ENCODE data around the gene UROD.
"Not testable (repeated sequence)": the region's sequence is repeated elsewhere in the genome, so short reads cannot be mapped to it uniquely, and the experiment has no call there.

Gene UROD

DNA sequence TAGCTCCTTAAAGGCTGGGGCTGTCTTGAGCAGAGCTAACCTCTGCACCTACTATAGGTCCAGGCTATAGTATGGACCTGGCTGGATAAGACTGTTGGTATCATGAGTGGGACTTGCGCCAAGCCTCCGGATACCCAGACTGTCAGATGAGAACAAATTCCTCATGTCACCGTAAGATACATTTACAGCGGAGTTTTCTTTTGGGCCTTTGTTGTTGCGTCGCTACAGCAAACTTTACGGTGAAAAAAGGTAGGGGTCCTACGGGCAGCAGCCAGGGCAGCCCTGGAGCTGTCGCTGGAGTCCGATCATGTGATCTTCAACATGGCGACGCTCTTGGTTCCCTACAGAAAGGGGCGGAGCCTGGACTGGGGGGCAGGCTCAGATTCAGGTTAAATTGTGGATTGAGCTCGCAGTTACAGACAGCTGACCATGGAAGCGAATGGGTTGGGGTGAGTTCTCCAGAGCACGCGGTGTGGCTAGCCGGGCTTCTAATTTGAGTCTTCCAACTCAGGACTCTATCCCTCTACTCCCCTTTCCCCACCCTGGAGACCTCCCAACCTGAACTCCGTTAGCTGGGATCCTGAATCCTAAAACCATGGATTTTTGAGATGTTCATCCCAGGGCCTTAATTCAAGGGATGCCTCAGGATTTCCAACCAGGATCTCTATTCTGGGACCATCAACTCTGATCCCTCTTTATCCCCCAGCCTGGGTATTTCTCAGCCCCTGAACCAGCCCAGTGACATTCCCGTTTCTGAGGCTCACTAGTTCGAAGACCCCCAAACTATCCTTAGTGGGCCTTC, at the start of gene UROD:
Gene UROD (plus strand): TSS at position 418 of the 802 bp plus-strand sequence. CDS start 12 bp downstream, at position 430.
- DNase-seq = peak; percentile 91

DNA sequence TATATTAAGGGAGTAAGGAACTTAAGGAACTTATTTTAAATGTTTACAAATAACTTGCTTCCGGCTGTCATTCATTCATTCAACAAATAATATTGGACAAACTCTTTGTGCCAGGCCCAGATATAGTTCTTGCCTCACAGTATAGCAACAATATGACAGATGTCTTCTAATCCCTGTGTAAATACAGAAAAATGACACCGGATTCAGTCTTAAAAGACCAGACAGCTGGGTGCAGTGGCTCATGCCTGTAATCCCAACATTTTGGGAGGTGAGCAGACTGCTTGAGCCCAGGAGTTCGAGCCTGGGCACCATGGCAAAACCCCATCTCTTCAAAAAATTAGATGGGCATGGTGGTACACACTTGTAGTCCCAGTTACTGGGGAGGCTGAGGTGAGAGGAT, 49.3 kb upstream of the UROD start:
- no peak for DNase-seq

DNA sequence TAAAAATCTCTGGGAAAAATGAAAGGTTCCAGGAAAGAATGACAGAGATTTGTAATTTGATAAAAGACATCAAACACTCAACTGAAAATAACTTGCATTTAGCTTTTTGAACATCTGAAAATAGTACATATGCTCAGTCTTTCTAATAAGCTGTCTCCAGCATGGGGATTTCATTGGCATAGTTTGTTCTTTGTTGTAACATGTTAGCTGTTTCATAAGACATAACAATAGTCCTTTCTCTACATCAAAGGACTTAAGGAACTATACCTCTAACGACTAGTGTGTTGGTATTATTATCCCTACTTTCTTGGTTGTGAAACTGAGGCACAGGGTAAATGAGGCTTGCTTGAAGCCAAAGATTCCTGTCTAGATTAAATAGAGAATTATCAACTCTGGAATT, 47.7 kb upstream of the UROD start:
- DNase-seq = no peak

DNA sequence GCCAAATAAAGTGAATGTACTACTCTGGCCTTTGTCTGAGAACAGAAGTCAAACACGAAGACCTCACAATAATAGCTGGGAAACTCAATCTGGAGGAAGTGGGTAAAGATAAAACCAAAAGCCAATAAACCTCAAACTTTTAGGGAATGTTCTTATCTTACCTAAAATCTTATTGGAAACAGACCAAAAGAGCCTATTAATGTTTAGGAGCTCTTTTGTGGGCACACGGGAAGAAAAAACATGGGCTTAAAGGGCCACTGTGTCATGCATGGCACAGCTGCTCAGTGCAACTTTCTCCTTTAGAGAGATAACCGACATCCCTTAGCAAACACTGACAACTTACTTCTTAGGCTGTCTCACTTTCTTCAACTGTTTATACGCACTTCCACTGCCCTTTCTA, 41.7 kb upstream of the UROD start:
- no peak for DNase-seq

DNA sequence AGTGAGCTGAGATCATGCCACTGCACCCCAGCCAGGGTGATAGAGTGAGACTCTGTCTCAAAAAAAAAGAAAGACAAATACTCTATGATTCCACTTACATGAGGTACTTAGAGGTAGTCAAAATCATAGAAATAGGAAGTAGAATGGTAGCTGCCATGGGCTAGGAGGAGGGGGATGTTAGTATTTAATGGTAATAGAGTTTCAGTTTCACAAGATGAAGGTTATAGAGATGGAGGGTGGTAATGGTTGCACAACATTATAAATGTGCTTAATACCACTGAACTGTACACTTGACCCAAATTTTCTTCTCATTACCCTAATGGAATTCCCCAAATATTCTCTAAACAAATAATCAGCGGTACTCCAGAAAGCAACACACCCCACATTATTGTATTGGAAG, 38.4 kb upstream of the UROD start:
- no peak for DNase-seq

DNA sequence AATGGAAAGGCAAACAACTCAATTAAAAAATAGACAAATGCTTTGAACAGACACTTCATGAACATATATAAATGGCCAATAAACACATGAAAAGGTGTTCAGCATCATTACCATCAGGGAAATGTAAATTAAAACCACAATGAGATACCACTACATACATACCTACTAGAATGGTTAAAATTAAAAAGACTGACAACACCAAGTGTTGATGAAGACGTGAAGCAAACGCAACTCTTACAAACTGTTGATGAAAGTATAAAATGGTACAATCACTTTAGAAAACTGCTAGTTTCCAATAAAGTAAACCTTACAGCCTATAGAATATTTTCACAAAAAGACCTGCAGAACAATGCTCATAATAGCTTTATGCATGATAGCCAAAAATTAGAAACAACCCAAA, 35.8 kb upstream of the UROD start:
- DNase-seq = no peak

DNA sequence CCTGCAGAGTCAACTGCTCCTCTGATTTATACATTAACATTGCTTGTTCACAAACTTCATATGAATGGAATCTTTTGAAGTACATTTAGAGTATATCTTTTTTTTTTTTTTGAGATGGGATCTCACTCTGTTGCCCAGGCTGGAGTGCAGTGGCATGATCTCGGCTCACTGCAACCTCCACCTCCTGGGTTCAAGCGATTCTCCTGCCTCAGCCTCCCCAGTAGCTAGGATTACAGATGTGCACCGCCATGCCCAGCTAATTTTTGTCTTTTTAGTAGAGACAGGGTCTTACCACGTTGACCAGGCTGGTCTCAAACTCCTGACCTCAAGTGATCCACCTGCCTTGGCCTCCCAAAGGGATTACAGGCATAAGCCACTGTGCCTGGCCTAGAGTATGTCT, 34.7 kb upstream of the UROD start:
- not testable (repeated sequence) for DNase-seq

DNA sequence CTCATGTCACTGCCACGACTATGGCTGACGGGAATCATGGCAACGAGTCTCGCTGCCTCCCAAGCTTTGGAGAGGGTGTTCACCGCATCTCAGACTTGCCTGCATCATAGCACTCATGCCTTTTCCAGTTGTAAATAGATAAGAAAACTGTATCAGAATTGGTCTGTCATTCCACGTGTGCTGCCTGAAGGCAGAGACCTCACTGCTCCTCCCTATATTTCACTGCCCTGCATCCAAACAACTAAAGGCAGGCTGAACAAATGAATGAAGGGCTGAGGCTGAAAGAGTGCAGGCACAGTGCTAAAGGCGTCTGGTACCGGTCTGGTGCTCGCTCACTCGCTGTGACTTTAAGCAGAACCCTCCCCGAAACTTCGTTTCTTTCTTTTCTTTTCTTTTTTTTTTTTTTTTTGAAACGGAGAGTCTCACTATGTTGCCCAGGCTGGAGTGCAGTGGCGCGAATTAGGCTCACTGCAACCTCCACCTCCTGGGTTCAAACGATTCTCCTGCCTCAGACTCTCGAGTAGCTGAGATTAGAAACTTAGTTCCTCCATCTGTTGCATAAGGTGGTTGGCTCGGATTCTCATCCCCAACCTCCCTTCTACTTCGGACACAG, 26.2 kb upstream of the UROD start:
- no peak for DNase-seq

DNA sequence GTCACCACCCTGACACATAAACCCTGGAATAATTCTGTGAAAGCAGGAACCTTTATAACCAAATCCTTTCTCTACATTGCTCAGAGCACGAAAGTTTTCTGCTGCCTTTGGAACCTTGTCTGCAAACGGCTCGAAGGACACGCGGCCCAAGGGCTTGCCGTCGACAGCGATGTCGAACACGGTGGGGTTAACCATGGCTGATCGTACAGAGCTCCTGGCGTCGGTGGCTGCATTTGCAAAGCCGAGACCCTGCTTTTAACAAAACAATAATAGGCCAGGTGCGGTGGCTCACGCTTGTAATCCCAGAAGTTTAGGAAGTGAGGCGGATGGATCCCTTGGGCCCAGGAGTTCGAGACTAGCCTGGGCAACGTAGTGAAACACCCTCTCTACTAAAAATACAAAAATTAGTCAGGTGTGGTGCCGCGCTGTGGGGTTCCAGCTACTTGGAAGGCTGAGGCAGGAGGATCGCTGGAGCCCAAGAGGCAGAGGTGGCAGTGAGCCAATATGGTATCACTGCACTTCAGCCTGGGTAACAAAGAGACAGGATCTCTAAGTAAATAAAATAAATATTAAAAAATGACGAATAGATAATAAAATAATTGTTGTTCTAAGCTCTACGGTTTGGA, 23.4 kb upstream of the UROD start:
- no peak for DNase-seq

DNA sequence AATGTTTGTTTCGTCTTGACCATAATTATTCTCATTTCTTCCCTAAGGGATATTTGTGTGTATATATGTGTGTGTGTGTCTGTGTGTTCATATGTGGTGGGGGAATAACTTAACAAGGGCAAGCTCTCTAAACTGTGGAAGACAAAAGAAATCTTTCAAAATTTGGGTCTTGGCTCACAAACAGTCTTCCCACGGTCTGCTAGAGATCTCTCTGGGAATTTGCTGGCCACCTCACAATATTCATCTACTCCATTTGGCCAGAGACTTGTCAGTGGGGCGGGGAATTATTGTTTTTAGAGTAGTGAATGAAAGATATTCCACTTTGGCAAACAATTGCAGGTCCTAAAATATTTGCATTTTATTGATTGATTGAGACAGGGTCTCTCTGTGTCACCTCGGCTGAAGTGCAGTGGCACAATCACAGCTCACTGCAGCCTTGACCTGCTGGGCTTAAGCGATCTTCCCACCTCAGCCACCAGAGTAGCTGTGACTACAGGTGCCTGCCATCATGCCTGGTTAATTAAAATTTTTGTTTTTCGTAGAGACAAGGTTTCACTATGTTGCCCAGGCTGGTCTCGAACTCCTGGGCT, 17.6 kb upstream of the UROD start:
- no peak for DNase-seq

DNA sequence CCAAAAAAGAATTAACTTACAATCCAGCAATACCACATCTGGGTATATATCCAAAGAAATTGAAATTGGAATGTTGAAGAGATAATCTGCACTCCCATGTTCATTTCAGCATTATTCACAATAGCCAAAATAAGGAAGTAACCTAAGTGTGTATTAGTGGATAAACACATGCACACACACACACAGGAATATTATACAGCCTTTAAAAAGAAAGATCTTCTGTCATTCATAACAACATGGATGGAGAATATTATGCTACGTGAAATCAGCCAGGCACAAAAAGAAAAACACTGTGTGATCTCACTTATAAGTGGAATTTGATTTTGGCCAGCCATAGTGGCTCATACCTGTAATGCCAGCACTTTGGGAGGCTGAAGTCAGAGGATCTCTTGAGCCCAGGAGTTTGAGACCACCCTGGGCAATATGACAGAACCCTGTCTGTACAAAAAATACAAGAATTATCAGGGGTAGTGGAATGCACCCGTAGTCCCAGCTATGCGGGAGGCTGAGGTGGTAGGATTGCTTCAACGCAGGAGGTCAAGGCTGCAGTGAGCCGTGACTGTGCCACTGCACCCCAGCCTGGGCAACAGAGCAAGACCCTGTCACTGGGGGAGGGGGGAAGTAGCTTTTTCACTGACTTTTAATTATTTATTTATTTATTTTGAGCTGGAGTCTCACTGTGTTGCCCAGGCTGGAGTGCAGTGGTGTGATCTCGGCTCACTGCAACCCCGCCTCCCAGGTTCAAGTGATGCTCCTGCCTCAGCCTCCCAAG, 16.4 kb upstream of the UROD start:
- DNase-seq = no peak

DNA sequence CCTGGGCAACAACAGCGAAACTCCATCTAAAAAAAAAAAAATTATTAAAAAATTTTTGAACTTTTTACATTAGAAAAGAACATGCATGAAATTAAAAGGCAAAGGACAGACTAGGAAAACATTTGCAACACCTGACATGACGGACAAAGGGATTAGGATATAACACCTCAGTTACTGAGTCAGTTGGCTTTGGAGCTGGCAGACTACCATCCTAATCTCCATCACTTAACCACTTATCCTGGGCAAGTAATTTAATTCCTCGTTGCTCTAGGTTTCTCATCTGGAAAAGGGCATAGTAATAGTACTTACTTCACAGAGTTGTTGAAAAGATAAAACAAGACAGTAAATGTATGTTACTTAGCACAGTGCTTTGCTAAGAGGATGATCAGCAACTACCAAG, 12.8 kb upstream of the UROD start:
- no peak for DNase-seq

DNA sequence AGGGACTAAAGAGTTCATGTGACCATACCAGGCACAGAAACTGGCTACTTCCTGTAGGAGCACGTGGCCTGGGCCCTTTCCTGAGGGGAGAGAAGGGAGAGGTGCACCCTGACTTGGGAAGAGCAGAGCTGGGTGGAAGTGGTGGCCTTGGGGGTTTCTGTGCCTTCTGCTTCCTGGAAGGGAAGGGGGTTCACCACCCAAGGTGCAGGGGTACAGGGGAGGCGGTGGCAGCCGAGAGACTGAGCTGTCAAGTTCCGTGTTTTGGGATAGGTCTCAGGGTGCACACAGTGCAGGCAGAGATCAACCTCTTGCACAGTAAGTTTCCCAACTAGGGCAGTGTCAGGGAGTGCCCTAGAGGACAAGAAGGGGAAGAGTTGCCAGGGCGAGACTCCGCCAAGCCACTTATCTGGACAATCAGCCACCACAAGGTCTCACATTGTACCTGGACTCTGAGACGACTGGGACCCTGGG, 11.0 kb upstream of the UROD start:
- DNase-seq = no peak

DNA sequence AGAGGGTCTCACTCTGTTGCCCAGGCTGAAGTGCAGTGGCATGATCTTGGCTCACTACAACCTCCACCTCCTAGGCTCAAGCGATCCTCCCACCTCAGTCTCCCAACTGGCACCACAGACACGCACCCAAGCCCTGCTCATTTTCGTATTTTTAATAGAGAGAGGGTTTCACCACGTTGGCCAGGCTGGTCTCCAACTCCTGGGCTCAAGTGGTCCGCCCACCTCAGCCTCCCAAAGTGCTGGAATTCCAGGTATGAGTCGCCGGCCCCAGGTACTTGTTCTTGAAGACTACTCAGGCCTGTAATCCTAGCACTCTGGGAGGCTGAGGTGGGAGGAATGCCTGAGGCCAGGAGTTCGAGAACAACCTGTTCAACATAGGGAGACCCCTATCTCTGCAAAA, 10.5 kb upstream of the UROD start:
- DNase-seq = not testable (repeated sequence)

DNA sequence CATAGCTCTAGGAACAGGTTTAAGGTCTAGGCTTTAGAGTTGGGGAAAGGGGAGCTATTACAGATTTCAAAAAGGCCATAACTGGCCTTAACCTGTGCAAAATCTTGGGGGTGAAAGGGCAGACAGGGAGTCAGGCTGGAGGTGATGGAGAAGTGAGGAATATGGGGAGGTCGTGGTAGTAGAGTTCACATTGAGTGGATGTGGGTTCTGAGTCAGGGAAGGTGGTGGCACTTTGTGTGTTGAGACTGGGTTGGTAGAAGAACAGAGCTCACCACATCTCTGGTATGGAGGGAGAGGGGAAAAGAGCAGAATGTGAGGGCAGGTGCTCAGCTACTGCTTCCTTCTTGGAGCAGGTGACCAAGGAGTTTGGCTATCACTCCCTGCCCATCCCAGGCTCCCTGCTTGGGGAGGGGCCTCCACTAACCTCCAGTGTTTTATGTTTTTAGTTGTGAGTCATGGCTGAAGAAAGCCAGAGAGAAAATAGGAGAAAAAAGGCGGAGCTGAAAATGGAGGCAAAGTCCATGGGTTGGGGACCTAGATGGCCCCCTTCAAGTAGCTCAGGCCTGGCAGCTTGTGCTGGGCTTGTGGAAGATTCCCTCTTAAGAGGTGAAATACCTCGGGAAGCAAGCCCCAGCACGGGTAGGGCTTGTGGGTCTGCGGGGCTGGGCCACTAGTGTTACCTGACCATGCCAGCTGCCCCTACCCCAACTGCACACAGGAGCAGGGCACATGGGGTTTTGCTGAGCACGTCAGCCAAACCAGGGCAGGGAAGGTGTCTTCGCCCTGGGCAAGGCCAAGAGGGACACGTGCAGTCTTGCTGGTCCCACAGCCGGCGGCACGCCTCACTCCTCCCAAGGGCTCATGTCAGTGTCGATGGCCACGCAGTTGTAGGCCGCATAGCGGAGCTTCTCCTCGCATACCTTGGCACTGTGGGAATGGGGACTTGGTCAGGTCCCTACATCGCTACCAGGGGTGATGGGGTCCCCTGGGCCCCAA, 9.1 kb upstream of the UROD start:
- DNase-seq = no peak

DNA sequence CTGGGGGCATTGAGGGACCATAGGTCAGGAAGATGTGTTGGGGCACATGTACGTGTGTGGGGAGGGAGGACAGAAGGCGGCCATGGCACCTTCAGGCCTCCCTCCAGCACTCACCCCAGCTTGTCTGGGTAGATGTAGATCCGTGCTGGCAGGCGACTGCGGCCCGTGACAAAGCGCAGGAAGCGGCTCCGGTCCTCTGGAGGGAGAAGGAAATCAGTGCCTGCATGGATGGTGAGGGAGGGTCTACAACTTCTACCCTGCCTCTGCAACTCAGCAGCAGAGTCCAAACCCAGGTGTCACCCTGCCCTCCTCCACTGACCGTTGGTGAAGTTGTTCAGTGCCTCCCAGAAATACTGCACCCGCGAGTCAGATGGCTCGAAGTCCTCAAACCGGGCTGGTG, 8.3 kb upstream of the UROD start:
- DNase-seq = no peak

DNA sequence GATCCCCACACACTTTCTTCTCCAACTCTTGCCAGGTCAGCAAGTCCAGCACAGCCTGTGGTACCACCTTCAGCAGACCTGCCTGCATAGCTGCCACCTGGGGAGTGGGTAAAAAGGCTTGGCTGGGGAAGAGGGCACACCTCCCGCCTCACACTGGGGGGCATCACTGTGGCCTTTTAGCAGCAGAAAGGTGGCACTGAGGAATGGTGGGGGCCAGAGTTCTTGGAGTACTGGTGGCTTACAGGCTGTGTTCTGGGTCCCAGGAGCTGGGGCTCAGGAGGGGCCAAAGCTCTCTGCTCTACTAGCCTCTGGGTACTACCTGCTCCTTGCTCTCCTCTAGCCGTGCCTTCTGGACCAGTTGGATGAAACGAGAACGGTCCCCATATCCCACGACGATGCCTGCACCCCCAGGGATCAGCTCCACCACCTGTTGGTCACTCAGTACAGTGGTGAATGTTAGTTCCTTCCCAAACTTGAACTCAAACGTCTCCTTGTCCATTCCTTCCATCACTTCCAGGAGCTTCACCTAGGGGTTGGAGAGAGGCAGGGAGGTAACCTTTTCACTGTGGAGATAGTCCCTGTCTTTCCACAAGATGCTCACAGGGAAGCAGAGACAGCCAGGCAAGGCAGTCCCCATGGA, 7.7 kb upstream of the UROD start:
- DNase-seq = no peak

DNA sequence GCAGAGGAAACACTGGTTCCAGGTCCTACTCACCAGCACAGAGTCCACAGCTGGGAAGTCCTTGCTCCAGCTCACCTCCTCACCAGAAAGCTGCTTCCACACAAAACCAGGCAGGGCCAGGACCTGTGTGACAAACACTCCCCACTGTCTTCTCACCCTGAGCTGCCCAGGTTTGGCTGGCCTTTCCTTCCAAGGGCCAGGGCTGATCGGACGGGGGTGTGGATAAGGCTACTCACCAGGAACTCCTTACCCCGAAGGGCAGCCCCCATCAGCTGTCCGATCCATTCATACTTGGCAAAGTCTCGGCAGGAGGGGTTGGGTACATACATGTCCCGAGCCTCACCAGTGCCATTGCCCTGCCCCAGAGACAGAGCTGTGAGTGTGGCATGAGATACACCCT, 6.3 kb upstream of the UROD start:
- no peak for DNase-seq

DNA sequence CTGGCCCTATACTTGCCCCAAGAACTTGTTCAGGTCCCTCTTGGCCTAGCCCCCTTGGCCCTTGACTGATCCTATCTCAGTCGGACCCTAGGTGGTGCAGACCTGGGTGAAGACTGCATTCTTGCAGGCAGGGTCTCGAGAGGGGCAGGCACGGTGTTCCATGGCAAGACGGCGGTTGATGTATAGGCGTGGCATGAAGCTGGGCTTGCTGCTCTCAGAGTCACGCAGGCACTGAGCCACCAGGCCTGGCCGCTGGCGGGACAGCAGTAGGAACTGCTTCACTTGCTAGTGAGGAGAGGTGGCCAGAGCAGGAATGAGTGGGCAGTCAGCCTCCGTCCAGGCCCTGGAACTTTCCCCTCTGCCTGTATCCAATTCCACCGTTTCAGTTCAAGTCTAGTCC, 4.7 kb upstream of the UROD start:
- no peak for DNase-seq

DNA sequence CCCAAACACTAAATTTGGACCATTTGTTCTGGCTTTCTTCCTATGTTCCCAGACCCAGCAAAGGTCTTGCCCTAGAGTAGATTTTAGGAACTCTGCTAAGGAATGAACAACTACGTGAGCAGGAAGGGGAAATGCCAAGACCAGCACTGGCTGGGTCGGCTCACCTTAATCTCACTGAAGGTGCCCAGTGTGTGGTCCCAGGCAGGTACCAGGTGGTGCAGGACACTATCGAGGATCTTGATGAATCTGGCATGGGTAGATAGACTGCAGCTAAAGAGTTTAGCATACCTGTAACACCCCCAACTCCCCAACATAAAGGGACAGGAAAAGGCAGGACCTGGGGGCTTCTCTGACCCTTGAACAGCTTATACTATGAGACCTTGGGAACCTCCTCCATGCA, 4.0 kb upstream of the UROD start:
- no peak for DNase-seq

DNA sequence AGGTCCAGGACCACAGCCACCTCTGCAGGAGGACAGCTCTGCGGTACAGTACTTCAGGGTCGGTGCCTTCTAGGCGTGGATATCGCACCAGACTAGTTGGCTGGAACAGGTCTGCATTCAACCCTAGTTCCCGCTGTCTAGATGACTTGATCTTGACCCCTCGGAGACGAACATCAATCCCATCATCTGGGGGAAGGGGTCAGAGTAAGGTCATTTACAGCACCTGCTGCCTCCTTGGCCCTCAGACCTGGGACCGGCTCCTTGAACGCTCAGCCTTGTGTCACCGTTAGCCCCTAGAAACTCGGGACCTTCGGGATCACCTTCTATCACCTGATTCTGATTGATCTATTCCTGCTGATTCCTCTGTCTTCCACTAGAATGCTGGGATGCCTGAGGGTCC, 3.5 kb upstream of the UROD start:
- no peak for DNase-seq

Data from stimulated activated CD4-positive, alpha-beta T cell treated with anti-CD3 and anti-CD28 coated beads, Interleukin-4, amount 100 ng/mL, for 24 hours (primary cell).